Central memory CD8-positive, alpha-beta T cell (primary cell): ENCODE results near the gene MRE11.

Source experiments
- ATAC-seq: fragments of 150-1000 bp; cut with Tn5 transposase; replicated peaks from 2 replicates; pipeline ENCODE4 v1.10.0; 2022; ENCODE audit warnings: mild to moderate bottlenecking, moderate FRiP score, moderate number of reproducible peaks; ENCODE audit not compliant: poor library complexity, severe bottlenecking; ENCODE audit errors: extremely low read depth
- DNase-seq, 2 donors: peaks; one replicate each; pipeline ENCODE4 v3.0.0; 2021; ENCODE audit warnings: low spot score in 2 of 2
- H3K27ac Mint-ChIP-seq: one replicate; pipeline ENCODE4 v1.8.0; 2022; ENCODE audit warnings: low read depth, mild to moderate bottlenecking, moderate library complexity, mixed read lengths
- H3K27me3 Mint-ChIP-seq: one replicate; pipeline ENCODE4 v1.8.0; 2022; ENCODE audit warnings: mixed read lengths
- H3K36me3 Mint-ChIP-seq: one replicate; pipeline ENCODE4 v1.8.0; 2022; ENCODE audit warnings: mild to moderate bottlenecking, moderate library complexity, mixed read lengths; ENCODE audit not compliant: insufficient read depth
- H3K4me1 Mint-ChIP-seq: one replicate; pipeline ENCODE4 v1.8.0; 2022; ENCODE audit warnings: mixed read lengths
- H3K4me3 Mint-ChIP-seq: one replicate; pipeline ENCODE4 v1.8.0; 2022; ENCODE audit warnings: mild to moderate bottlenecking, moderate library complexity, mixed read lengths
- H3K9me3 Mint-ChIP-seq: one replicate; pipeline ENCODE4 v1.8.0; 2022; ENCODE audit warnings: mixed read lengths

The MRE11 gene

GRCh38 chr11:94494126-94494680 is 559 bp upstream of the MRE11 start:
- peaks cover 42% of the 10 kb centered on the region for H3K36me3 Mint-ChIP-seq
- ATAC-seq (peak; percentile 56), DNase-seq (no peak)
- peak overlapping the region; percentile 95 for H3K4me3 Mint-ChIP-seq
- H3K27ac Mint-ChIP-seq, result peak overlapping the region; percentile 96
- H3K27me3 Mint-ChIP-seq, result no peaks in the 10 kb centered on the region
- no peaks in the 10 kb centered on the region for H3K9me3 Mint-ChIP-seq
- peaks cover 25% of the 10 kb centered on the region for H3K4me1 Mint-ChIP-seq

- Mint-ChIP-seq H3K27me3 (no peaks in the 10 kb centered on the region), H3K4me1 (peaks cover 28% of the 10 kb centered on the region), H3K9me3 (no peaks in the 10 kb centered on the region), H3K4me3 (no peak overlapping the region), H3K27ac (no peak overlapping the region), H3K36me3 (peaks cover 50% of the 10 kb centered on the region)
- DNase-seq, result no peak
- ATAC-seq, result no peak
These were observed 7.6 kb downstream of the MRE11 start for GRCh38 chr11:94486068-94486467.

DNA sequence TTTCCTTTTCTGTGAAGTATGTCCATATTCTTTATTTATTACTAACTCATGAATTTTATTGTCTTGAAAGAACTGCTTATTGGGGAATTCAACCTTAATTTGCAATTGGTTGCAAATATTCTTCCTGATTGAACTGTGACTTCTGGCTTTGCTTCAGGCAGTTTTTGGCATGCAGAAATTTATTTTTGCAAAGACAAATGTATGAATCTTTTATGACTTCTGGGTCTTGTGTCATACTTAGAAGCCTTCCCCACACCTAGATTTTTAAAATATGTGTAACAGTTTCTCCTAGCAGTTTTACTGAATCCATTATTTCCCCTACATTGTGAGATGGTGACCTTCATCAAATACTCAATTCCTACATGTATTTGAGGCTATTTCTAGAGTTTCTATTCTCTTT is 12.3 kb downstream of the MRE11 start:
- DNase-seq (no peak), ATAC-seq (no peak)
- Mint-ChIP-seq H3K9me3 (no peaks in the 10 kb centered on the region), H3K27ac (peak overlapping the region; percentile 29), H3K27me3 (no peaks in the 10 kb centered on the region), H3K4me1 (peaks cover 7% of the 10 kb centered on the region), H3K4me3 (no peak overlapping the region), H3K36me3 (peaks cover 39% of the 10 kb centered on the region)

- Mint-ChIP-seq H3K27ac (no peak overlapping the region), H3K9me3 (no peaks in the 10 kb centered on the region), H3K4me1 (peaks cover 17% of the 10 kb centered on the region), H3K27me3 (no peaks in the 10 kb centered on the region), H3K36me3 (peaks cover 35% of the 10 kb centered on the region), H3K4me3 (no peak overlapping the region)
- DNase-seq (no peak), ATAC-seq (no peak)
These were observed 16.0 kb downstream of the MRE11 start for GRCh38 chr11:94477624-94478023.

DNA sequence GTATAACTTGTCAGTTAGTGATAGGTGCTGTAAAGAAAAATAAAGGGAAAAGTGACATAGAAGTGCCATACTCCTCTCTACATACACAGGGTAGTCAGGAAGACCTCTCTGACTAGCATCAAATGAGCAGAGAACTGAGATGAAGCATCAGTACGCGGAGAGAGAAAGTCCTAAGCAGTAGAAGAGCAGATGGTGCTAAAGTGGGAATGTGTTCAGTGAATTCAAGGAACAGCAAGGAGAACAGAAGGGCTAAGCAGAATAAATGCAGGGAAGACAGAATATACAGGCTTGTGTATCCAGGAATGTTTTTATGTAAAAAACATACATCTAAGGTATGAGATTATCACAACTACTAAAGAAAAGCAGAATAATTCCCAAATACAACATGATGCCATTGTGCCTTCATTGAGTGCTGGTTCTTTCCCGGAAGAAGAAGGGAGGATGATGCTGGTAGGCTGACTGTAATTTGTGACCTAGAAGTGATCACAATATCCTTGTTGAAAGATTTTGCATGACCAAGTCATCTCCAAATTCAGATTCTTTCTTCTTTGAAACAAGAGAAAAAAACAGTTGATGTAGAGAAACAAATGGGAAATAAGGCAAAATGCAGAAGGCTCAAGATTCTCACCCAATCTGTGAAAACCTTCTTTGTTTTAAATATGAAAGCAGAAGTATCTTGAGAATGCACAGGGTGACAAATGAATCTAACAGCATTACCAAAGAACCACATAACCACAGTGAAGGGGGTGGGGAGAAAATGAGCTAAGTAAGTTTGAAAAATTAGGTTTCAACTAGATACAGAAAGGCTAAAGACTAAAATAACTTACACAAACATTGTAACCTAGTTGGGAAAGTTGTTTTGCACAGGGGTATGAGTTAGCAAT is 20.5 kb downstream of the MRE11 start:
- no peaks in the 10 kb centered on the region for H3K9me3 Mint-ChIP-seq
- DNase-seq, result no peak
- peaks cover 37% of the 10 kb centered on the region for H3K36me3 Mint-ChIP-seq
- peak overlapping the region; percentile 7 for H3K27ac Mint-ChIP-seq
- ATAC-seq, result peak; percentile 92
- H3K4me3 Mint-ChIP-seq, result peak overlapping the region; percentile 14
- peaks cover 12% of the 10 kb centered on the region for H3K4me1 Mint-ChIP-seq
- no peaks in the 10 kb centered on the region for H3K27me3 Mint-ChIP-seq

DNA sequence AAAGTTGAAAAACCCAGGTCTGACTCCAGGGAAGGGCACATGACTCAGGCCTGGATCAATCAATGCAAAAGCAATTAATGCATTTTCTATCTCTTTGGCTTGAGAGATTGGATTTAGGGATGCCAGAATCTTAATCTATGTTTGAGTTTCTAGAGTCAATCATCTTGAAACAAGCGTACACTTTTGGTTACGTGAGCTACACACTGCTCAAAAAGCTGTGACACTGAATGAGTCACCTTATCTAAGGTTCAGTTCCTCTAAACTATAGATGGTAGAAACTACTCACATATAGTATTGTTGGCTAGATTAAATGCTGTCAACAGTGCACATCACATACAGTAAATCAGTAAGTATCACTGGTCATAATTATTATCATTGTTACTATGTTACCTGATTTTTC is 24.2 kb downstream of the MRE11 start:
- H3K4me3 Mint-ChIP-seq, result no peak overlapping the region
- H3K36me3 Mint-ChIP-seq, result peaks cover 38% of the 10 kb centered on the region
- peaks cover 12% of the 10 kb centered on the region for H3K4me1 Mint-ChIP-seq
- no peaks in the 10 kb centered on the region for H3K9me3 Mint-ChIP-seq
- ATAC-seq (no peak), DNase-seq (no peak)
- H3K27me3 Mint-ChIP-seq, result no peaks in the 10 kb centered on the region
- no peak overlapping the region for H3K27ac Mint-ChIP-seq

DNA sequence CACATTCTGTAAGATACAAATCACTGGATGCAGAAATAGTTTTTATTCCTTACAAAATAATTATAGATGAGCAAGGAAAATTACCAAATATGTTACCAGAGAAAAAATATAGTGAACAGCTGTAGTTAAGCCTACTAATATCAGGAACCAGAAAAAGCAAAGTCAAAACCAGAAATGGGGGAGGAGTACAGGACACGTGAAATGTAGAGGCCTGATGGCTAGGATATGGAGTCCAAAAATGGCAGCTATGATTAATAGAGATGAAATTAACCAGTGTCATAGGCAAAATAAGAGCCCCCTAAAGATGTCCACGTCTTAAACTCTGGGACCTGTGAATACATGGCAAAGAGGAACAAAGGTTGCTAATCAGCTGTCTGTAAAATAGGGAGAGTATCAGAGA is 34.1 kb downstream of the MRE11 start:
- Mint-ChIP-seq H3K27me3 (no peaks in the 10 kb centered on the region), H3K4me3 (no peak overlapping the region), H3K4me1 (peaks cover 5% of the 10 kb centered on the region), H3K36me3 (peaks cover 24% of the 10 kb centered on the region), H3K27ac (no peak overlapping the region), H3K9me3 (no peaks in the 10 kb centered on the region)
- no peak for DNase-seq
- ATAC-seq, result no peak

DNA sequence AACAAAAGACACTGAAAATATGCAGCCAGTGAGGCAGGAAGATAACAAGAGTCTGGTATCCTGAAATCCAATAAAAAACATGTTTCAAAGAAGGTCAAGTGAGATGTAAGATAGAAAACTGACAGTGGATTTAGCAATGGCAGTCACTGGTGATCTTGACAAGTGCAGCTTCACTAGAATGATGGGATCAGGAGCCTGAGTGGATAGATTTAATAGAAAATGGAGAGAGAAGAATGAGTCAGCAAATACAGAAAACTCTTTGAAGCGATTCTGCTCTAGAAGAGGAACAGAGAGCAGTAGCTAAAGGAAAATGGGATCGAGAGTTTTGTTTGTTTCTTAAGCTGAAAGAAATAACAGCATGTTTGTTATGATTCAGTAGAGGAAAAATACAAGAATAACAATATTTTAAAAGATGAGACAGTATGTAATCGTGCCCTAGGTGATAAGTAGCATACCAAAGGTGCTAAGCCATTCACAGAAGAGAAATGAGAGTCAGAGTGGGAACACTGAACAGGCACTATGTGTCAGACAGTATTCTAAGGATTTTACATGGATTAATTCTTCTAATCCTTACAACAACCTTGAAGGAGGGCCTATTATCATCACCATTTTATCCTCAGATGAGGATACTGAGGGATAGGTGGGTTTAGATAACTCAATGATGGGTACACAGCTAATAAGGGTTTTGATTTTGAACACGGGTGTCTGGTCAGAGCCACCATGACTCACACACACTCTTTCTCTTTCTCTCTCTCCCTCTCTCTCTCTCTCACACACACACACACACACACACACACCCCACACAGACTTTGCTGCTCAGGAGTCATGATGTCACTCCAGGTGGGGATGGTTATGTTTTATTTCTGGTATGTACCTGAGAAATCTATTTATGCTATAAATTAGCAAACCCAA is 36.3 kb downstream of the MRE11 start:
- H3K4me3 Mint-ChIP-seq, result no peak overlapping the region
- H3K4me1 Mint-ChIP-seq, result peaks cover 5% of the 10 kb centered on the region
- H3K27ac Mint-ChIP-seq, result no peak overlapping the region
- no peaks in the 10 kb centered on the region for H3K9me3 Mint-ChIP-seq
- DNase-seq (no peak), ATAC-seq (no peak)
- H3K27me3 Mint-ChIP-seq, result no peaks in the 10 kb centered on the region
- peaks cover 20% of the 10 kb centered on the region for H3K36me3 Mint-ChIP-seq

DNA sequence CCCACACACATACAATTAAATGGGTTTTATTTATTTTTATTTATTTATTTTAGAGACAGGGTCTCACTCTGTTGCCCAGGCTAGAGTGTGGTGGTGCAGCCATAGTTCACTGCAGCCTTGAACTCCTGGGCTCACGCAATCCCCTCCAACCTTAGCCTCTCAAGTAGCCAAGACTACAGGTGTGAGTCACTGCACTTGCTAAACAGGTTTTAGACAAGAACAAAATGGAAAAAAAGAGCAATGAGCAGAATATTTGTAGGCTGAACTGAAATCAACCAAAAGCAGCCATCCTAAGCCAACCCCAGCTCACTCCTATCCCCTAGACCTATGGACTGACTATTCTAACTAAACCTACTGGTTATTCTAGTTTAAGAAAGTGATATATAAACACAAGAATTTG is 37.8 kb downstream of the MRE11 start:
- no peak overlapping the region for H3K4me3 Mint-ChIP-seq
- H3K27ac Mint-ChIP-seq, result no peak overlapping the region
- H3K4me1 Mint-ChIP-seq, result peaks cover 5% of the 10 kb centered on the region
- H3K9me3 Mint-ChIP-seq, result no peaks in the 10 kb centered on the region
- ATAC-seq (no peak), DNase-seq (no peak)
- no peaks in the 10 kb centered on the region for H3K27me3 Mint-ChIP-seq
- H3K36me3 Mint-ChIP-seq, result peaks cover 17% of the 10 kb centered on the region

DNA sequence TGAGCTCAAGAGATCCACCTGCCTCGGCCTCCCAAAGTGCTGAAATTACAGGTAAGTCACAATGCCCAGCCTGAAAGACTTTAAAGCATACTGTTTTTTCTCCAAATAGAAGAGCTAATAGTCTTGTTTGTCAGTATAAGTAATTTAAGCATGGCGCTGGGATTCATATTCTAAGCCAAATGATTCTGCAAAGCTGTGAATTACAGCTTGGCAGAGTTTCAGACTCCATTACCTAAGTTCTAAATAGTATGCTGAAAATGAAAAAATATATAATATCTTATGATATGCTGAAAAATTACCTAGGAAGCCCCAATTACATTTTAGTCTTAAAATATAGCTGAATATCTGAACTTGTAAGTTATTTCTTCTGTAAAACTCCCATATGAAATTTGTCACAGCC is 39.3 kb downstream of the MRE11 start:
- Mint-ChIP-seq H3K9me3 (no peaks in the 10 kb centered on the region), H3K27me3 (no peaks in the 10 kb centered on the region), H3K27ac (no peak overlapping the region), H3K36me3 (peaks cover 4% of the 10 kb centered on the region), H3K4me3 (no peak overlapping the region), H3K4me1 (no peaks in the 10 kb centered on the region)
- no peak for ATAC-seq
- no peak for DNase-seq

DNA sequence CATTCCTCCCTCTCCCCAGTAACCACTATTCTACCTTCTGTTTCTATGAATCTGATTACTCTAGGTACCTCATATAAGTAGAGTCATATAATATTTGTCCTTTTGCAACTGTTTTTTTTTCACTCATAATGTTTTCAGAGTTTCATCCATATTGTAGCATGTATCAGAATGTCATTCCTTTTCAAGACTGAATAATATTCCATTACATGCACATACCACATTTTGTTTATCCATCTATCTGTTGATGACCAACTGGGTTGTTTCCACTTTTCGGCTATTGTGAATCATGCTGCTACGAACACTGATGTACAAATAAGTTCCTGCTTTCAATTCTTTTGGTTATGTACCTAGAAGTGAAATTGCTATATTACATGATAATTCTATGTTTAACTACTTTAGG is 40.7 kb downstream of the MRE11 start:
- H3K36me3 Mint-ChIP-seq, result peaks cover 5% of the 10 kb centered on the region
- no peak overlapping the region for H3K4me3 Mint-ChIP-seq
- H3K27ac Mint-ChIP-seq, result no peak overlapping the region
- H3K27me3 Mint-ChIP-seq, result no peaks in the 10 kb centered on the region
- no peaks in the 10 kb centered on the region for H3K9me3 Mint-ChIP-seq
- DNase-seq (no peak), ATAC-seq (no peak)
- H3K4me1 Mint-ChIP-seq, result no peaks in the 10 kb centered on the region

DNA sequence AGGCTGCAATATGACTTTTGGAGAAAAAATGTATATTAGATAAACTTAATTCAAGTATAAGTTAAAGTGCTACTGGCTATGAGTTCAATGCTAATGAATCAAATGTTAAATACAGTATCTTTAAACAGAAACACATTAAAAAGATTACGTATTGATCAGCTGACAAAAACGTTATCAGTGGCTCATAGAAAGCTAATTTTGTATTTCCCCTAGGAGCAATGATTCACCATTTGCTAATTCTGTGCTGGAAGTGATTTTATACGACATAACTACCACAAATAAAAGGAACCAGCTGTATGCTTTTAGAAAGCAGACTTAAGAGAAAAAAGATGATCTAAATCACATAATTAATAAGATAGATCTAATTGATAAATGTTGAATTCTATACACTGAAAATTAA is 43.6 kb downstream of the MRE11 start:
- Mint-ChIP-seq H3K4me3 (no peak overlapping the region), H3K36me3 (peaks cover 19% of the 10 kb centered on the region), H3K27me3 (no peaks in the 10 kb centered on the region), H3K9me3 (no peaks in the 10 kb centered on the region), H3K4me1 (no peaks in the 10 kb centered on the region), H3K27ac (no peak overlapping the region)
- ATAC-seq (no peak), DNase-seq (no peak)
